ENCODE measurements around the gene ACAA1.

DNA sequence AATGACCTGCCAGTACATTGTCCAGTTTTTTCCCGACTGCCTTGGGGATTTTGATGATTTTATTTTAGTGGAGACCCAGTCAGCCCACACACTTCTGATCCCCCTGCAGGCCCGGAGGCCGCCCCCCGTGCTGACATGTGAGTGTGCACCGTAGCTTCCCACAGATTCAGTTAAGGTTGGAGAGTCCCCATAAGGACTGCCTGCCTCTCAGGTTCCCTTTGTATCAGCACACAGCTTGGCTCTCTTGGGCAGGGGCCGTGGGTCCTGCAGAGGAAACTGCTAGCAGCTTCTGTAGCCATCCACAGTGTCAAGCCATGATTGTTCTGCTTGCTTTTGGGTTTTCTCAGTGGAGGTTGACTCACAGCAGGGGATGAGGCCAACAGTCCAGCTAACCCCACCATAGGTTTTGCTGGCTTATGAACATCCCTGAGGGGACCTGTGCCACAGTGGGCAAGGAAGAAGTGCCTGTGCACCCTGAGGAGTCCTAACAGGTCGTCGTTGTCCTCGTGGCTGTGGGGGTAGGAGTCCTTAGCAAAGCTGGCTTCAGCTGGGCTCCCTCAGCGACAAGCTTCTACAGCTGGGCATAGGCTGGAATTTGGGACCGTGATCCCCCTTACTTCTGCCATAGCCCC lies 51.5 kb downstream of the ACAA1 start:
- TF ChIP-seq, protein P1, sequence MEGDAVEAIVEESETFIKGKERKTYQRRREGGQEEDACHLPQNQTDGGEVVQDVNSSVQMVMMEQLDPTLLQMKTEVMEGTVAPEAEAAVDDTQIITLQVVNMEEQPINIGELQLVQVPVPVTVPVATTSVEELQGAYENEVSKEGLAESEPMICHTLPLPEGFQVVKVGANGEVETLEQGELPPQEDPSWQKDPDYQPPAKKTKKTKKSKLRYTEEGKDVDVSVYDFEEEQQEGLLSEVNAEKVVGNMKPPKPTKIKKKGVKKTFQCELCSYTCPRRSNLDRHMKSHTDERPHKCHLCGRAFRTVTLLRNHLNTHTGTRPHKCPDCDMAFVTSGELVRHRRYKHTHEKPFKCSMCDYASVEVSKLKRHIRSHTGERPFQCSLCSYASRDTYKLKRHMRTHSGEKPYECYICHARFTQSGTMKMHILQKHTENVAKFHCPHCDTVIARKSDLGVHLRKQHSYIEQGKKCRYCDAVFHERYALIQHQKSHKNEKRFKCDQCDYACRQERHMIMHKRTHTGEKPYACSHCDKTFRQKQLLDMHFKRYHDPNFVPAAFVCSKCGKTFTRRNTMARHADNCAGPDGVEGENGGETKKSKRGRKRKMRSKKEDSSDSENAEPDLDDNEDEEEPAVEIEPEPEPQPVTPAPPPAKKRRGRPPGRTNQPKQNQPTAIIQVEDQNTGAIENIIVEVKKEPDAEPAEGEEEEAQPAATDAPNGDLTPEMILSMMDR (conservative IDR thresholded peaks at IDR 0.05; ENCODE audit: low read depth, low read length) = no peak
- no peak for TF ChIP-seq EZH2 (IDR thresholded peaks at IDR 0.05; ENCODE audit: low read length, unreplicated experiment)

Measured in PC-3 (cell line).